Kasumi-1 (cell line): ENCODE results near the gene AMBRA1.
"Not testable (repeated sequence)": the region's sequence is repeated elsewhere in the genome, so short reads cannot be mapped to it uniquely, and the experiment has no call there.

Source experiments
- DNase-seq, 2 experiments: peaks; one replicate each; lab custom pipeline; 2025; lab: John Stamatoyannopoulos, UW

AMBRA1 gene

DNA sequence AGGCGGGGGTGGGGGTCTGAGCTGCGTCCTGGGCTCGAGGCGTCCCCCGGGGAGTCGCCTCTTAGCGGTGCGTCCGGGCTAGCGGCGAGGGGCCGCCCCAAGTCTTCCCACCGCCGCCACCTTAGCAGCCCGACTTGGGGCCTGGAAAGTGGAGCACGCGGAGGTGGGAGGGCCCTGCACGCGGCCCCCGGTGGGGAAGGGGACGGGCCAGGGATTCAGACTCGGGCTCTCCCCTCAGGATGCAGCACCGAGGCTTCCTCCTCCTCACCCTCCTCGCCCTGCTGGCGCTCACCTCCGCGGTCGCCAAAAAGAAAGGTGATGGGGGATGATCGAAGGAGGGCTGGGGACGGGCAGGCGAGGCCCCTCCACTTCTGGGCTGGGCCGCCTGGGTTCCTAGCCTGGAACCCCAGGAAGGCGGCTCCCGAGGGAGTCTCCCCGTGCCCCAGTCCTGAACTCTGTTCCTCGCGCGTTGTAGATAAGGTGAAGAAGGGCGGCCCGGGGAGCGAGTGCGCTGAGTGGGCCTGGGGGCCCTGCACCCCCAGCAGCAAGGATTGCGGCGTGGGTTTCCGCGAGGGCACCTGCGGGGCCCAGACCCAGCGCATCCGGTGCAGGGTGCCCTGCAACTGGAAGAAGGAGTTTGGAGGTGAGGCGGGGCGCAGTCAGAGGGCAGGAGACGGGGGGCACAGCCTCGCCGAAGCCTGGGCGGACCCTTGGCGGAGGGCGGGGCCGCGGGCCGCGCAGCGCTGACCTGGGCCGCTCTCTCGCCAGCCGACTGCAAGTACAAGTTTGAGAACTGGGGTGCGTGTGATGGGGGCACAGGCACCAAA is 211.8 kb downstream of the AMBRA1 start:
- DNase-seq = no peak

DNA sequence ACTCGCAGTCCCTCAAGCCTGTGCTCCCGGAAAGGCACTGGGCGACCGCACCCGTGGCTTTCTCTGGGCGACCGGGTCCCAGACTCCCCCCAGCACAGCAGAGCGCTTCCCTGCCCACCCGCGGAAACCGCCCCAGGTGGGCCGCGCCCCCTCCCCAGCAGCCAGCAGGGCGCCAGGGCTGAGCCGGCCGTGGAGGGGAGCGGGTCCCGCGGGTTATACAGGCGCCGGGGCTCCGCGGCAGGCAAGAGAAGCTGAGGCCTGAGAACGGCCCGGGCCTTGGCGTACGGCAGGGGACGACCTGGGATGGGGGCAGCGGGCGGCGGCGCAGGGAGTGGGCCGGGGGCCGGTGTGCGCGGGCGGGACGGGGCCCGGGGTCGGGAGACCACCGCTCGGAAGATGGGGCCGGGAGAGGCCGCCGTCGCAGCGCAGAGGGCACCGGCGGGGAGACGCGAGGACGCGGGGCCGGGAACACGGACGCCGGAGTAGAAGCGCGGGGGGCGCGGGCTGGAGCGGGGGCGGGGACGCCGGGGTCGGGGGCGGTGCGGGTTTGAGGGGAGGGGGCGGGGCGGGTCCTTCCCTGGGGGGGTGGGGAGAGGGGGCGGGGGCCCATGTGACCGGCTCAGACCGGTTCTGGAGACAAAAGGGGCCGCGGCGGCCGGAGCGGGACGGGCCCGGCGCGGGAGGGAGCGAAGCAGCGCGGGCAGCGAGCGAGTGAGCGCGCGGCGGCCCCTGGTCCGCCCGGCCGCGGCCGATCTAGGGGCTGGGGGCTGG is 212.6 kb downstream of the AMBRA1 start, which contains the start of gene MDK:
TSS of gene MDK (plus strand) at position 622 of the 771 bp plus-strand sequence. CDS start 389 bp downstream, outside the sequence.
- no peak for DNase-seq

DNA sequence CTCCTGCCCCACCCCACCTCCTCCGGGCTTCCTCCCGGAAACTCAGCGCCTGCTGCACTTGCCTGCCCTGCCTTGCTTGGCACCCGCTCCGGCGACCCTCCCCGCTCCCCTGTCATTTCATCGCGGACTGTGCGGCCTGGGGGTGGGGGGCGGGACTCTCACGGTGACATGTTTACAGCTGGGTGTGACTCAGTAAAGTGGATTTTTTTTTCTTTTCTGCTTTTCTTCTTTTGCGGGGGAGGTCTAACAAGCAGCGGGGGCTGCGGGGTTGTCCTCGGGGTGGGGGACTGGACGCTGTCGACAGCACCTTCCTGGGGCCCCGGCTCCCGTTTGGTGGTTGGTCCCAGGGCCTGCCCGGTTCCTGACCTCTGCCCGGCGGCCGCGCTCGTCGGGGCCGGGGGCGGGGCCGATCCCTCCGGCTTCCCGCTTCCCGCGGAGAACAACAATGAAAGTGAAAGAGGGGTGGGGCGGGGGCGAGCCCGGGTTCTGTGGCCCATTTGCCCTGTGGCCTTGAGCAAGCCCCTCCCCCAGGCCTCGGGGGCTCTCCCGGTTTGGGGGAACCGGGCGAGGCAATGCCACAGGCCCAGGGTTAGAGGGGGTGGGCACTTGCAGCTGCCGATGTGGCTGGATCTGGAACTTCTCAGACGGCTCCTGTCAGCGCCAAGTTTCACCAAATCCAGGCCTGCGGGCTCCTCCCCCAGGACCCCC is 213.3 kb downstream of the AMBRA1 start:
- peak; percentile 40 to 46 for DNase-seq

DNA sequence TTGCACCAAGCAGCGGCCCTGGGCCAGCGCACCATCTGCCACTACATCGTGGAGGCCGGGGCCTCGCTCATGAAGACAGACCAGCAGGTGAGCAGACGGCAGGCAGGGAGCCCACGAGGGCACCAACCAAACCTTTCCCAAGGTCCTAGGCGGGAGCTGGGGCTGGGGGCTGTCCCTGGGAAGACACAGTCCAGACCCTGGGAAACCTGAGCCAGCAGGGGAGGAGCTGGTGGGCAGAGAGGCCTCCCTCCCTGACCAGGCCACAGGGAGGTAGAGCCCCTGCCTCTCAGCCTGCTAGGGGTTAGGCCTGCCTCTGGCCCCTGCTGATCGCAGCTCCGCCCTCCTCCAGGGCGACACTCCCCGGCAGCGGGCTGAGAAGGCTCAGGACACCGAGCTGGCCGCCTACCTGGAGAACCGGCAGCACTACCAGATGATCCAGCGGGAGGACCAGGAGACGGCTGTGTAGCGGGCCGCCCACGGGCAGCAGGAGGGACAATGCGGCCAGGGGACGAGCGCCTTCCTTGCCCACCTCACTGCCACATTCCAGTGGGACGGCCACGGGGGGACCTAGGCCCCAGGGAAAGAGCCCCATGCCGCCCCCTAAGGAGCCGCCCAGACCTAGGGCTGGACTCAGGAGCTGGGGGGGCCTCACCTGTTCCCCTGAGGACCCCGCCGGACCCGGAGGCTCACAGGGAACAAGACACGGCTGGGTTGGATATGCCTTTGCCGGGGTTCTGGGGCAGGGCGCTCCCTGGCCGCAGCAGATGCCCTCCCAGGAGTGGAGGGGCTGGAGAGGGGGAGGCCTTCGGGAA is 214.1 kb downstream of the AMBRA1 start:
- DNase-seq = not testable (repeated sequence)

DNA sequence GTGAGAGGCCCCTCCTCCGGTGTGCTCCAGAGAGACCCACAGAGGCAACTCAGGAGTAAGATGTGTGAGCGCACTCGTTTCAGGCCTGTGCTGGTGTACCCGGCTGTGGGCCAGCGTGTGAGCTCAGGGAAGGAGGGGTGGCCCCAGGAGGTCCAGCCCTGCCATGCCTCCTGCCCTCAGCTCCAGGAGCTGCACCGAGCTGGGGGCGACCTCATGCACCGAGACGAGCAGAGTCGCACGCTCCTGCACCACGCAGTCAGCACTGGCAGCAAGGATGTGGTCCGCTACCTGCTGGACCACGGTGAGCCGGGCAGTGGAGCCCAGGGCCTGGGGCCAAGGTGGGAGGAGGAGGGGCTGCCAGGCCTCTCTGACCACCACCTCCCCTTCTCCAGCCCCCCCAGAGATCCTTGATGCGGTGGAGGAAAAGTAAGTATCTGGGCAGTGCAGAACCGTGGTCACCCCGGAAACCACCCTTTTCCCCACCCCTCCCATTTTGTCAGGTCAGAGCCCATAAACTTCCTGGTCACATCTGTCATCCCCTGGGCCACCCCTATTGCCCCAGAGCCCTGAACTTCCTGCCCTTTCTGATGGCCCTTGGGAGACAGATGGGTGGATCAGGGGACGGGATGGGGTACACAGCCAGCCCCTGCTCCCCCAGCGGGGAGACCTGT is 214.9 kb downstream of the AMBRA1 start:
- DNase-seq = peak in 1 of 2 experiments; percentile 19

DNA sequence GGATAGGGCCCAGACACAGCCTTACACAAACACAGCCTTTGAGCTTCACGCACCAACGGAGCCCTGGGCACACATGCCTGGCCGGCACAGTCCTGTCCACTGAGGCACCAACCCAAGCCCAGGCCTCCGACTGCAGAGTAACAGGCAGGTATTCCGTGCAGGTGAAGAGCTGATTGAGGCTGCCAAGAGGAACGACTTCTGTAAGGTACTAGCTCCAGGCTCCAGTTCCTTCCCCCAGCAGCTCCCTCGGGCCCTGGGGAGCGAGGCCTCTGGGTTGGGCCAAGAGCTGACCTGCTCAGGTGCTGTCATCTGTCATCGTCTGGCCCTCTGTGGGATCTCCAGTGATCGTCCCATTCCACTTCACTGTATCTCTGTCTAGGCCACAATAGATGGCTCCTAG is 215.5 kb downstream of the AMBRA1 start:
- no peak for DNase-seq

DNA sequence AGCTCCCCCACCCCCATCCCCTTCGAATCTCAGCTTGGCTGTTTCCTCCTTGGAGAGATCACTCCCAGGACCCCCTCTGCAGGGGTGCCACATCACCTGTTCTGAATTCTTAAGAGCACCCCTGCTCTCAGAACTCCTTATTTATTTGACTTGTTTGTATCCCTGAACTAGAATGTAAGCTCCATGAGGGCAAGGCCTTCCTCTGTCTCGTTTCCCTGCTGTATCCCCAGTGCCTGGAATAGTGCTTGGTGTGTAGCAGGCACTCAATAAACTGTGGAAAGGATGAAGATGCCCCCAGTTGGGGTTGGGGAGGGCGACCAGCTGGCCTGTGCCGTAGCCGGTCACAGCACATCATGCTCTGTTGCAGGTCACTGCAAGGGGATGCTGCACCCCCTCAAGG is 216.0 kb downstream of the AMBRA1 start:
- DNase-seq = no peak

DNA sequence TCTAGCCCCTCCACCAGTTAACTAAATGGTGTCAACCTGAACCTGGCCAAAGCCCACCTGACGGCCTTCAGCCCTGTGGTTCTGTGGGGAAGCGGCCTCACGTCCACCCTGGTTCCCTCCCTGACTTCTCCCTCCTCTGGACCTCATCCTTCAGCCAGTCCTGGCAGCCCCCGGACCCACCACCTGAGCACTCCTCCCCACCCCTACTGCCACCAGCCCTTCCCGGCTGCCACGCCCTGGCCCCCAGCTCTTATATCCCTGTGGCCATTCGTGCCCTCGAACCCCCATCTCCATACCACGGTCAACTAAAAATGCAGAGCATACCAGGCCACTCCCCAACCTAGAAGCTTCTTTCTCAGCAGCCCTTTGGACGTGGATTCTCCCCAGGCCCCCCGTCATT is 216.5 kb downstream of the AMBRA1 start:
- DNase-seq = no peak

DNA sequence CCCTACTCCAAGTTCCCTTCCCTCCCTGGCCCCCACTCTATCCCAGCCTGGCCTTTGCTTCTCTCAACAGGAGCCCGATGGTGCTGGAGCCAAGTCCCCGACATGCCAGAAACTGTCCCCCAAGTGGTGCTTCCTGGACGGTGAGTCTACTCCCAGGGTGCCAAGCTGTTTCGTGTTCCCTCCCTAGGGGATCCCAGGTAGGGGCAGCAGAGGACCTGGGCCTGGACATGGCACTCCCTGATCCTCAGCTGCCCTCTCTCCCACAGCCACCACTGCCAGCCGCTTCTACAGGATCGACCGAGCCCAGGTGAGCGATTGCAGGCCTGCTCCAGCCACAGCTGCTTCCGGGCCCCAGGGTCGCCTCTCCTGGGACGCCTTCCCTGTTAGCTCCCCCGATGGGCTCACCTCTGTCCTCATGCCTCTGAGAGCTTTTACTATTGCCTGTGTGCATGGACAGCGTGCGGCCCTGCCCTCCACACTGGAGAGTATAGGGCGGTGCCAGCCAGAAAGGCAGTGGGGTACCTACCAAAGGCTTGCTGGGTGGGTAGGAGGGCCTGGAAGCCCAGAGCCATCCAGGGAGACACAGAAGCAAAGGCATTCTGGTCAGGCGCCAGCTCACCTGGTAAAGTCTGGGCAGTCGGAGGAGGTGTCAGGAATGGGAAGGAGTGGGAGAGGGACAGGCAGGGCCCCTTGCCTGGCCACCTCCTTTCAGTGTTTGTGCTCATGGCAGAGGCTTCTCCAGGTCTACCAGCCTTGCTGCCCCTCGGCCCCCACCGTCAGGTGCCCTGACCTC is 217.4 kb downstream of the AMBRA1 start:
- DNase-seq = no peak

DNA sequence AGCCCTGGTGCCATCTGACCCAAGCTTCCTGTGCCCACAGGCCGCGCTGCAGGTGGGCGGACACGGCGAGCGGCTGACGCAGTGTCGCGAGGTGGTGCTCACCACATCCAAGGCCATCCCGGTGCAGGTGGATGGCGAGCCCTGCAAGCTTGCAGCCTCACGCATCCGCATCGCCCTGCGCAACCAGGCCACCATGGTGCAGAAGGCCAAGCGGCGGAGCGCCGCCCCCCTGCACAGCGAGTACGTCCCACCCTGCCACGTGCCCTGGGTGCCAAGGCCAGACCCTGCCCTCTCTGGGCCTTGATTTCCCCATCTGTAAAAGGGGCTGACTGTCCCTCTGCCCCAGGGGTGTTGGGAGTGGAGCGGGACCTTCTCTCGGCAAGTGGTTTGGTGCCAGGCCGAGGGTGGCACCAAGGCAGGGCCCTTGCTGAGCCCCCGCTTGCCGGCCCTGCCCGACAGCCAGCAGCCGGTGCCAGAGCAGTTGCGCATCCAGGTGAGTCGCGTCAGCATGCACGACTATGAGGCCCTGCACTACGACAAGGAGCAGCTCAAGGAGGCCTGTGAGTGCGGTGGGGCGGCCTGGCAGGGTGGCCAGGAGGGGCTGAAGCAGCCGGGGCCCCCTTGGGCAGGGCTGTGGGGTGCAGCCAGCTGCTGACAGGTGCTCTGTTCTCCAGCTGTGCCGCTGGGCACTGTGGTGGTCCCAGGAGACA is 218.3 kb downstream of the AMBRA1 start:
- no peak for DNase-seq

DNA sequence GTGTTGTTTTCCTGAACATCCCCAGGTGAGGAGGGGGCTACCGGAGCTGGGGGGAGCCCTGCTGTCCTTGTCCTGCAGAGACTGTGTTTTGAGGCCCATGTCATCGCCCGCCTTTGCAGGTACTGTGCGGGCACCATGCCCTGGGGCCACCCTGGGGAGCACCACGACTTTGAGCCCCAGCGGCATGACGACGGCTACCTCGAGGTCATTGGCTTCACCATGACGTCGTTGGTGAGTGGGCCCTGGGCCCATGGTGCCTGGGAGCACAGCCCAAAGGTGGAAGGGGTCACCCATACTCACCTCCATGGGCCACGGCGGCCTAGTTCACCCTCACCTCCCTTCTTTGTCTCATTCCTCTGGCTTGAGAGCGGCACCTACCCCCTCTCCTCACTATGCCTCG is 219.0 kb downstream of the AMBRA1 start:
- DNase-seq = no peak

DNA sequence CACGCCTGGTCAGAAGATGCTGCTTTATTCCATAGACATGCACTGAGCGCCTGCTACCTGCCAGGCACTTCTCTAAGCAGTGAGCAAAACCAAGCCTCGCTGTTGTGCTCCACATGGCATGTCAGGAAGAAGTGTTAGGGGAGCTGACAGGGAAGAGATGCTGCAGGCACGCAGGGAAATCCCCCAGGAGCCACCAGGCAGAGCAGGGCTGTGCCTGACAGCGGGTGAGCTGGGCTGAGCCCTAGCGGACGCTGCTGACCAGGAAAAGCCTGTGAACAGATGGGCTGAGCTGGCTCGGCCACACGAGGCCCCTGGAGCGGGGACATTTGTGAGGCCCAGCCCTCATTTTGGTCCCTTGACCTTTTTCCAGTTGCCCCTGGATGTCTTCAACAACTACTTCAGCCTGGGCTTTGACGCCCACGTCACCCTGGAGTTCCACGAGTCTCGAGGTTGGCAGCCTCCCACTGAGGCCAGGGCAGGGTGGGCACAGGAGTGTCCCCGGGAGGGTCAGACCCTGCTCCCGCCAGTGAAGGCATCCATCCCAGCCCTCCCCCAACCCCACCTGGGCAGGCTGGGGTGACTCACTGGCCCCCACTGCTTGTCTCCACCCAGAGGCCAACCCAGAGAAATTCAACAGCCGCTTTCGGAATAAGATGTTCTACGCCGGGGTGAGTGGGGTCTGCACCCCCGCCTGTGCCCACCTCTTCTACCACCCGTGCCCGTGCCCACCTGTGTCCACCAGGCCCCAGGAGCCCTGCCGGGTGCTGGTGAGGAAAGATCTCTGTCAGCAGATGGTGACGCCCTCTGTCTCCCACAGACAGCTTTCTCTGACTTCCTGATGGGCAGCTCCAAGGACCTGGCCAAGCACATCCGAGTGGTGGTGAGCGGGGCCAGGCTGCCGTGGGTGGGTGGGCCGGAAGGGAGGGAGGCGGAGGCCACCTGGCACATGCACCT is 219.8 kb downstream of the AMBRA1 start:
- DNase-seq = no peak

DNA sequence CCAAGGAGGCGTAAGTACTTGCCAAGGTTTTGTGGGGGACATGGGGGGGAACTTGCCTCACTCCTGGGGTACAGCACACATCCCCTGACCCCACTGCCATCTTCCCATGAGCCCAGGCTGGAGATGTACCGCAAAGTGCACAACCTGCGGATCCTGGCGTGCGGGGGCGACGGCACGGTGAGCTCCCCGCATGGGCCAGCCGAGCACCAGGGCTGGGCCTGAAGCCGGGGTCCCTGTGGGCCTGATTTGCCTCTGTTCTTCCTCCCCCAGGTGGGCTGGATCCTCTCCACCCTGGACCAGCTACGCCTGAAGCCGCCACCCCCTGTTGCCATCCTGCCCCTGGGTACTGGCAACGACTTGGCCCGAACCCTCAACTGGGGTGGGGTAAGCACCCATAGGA is 221.3 kb downstream of the AMBRA1 start:
- not testable (repeated sequence) for DNase-seq

DNA sequence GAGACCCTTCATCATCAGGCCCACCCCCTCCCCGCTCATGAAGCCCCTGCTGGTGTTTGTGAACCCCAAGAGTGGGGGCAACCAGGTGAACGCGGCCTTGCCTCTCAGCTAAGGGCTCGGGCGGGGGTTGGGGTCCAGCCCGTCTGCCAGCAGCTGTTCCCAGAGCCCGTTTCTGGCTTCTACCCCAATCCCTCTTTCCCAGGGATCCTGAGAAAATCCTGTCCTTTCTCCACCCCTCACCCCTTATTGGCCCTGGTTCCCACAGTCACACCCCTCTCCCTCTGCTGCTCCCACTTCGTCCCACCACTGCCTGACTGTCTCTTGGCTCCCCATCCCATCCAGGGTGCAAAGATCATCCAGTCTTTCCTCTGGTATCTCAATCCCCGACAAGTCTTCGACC is 221.7 kb downstream of the AMBRA1 start:
- DNase-seq = no peak

DNA sequence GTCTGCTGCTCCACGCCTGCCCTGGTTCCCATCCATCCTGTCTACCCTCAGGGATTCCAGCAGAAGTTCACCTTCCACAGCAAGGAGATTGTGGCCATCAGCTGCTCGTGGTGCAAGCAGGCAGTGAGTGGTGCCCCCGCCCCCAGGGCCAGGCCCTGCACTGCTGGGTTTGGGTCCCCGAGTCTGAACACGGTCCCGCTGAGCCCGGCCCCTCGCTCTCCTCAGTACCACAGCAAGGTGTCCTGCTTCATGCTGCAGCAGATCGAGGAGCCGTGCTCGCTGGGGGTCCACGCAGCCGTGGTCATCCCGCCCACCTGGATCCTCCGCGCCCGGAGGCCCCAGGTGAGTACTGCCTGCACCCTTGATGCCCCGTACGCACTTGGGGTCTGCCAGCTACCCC is 222.6 kb downstream of the AMBRA1 start:
- DNase-seq = not testable (repeated sequence)

DNA sequence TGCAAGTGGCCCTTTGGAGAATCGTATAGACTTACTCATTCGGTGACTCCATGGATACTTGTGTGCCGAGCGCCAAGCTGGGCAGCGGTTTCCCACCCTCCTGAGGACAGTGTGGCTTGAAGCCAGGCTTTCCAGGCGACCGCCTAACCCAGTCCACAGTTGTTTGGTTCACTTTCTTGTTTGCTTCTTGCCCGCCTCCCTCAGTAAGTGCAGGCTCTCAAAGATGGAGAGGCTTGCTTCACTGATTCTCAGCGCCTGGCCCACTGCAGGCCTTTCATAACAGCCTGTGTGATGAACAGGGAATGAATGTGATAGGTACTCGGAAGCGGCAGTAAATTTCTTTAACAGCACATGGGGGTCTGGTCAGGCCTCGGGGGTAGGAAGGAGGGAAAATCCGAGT is 223.6 kb downstream of the AMBRA1 start:
- no peak for DNase-seq

DNA sequence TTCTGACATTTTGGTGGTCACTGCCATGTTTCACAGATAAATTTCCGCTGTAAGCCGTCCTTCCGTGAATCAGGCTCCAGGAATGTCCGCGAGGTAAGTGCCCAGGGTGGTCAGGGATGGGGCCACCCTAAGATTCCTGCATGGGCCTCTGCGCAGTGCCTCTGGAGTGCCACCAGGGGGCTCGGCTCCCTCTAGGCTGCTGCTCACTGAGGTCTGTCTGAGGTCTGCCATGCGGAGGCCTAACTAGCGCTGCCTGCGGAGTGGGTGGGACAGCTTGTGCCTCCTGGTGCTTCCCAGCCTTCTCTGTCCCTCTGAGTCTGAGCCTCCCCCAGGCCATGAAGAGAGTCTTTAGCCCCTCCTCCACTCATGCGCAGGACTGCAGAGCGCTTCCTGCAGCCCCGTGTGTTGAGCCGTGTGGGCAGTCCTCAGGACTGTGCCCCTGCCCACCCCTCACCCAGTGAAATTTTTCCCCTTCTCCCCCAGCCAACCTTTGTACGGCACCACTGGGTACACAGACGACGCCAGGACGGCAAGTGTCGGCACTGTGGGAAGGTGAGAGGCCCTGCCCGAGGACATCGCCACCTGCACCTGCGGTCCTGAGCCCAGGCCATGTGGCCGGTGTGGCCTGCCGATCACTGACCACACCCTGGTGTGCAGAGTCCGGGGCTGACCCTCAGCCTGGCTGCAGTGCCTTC is 224.2 kb downstream of the AMBRA1 start:
- peak; percentile 51 to 62 for DNase-seq

DNA sequence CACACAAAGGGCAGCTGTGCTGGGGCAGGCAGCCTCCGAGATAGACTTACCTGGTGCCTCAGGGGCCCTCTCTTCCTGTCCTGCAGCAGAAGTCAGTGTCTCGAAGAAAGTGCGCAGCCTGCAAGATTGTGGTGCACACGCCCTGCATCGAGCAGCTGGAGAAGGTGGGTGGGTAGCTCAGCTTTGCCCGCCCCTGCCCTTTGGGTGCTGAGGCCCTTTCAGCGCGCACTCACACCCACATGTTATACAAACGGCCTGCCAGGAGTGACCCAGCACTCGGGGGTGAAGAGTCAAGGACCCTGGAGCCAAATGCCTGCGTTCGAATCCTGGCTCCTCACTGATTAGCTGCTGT is 225.9 kb downstream of the AMBRA1 start:
- DNase-seq = no peak
